K562 (cell line): ENCODE measurements around the gene ADAMTS15. TPM values are rescaled to one million over a fixed set of nuclear protein-coding genes. Genes with fewer than 3 reads are reported as not detected.

Experiments used
- polyA plus RNA-seq, 8 experiments: library from polyadenylated mRNA; depleted of rRNA in 4 of 8; stranded (reverse) in 5 of 8; unstranded in 3 of 8; fragments of >200 nt; fragmentation: Nextera tagmentation in 2 of 8; fragmentation: Illumina TruSeq in 1 of 8; extraction: Ambion mirVana in 2 of 8; extraction: Trizol in 1 of 8; gene quantifications; 2 replicates each; pipeline versions ENCODE4 v1.2.1 to v1.2.3, GENCODE V29; 2011 to 2014; ENCODE audit warnings: inconsistent platforms in 1 of 8, missing spikeins in 1 of 8
- total RNA-seq, 7 experiments: library from RNA; depleted of rRNA in 6 of 7; stranded (reverse); fragments of >200 nt in 6 of 7; fragmentation: Illumina TruSeq in 2 of 7; extraction: Trizol in 2 of 7; gene quantifications; 2 replicates each; pipeline versions ENCODE4 v1.2.1 to v1.2.3, GENCODE V29; 2011 to 2021; ENCODE audit warnings: low replicate concordance in 1 of 7

The ADAMTS15 gene
- total and polyA plus RNA-seq, 9 of the 15 experiments (the other 6 are each of a cell fraction or from before 2014, with no cell fraction given) = 0.04 TPM; not detected in 8

Other genes with a start within 250 kb of the ADAMTS15 start
- gene ZBTB44, start 133.7 kb upstream of the ADAMTS15 start, total RNA-seq (2014; rRNA removed) = 10.1 and 16.6 TPM in 2 replicates
- 26.7 and 28.6 TPM in 2 replicates for gene ZBTB44, start 133.7 kb upstream of the ADAMTS15 start, total RNA-seq (2014; rRNA removed; fragmentation: Illumina TruSeq; extraction: Trizol)
- 23.1 and 23.8 TPM in 2 replicates for gene ZBTB44, start 133.7 kb upstream of the ADAMTS15 start, total RNA-seq (2015; rRNA removed; fragmentation: Illumina TruSeq; extraction: Trizol)
- gene ZBTB44, start 133.7 kb upstream of the ADAMTS15 start, total RNA-seq (2021) = 26.7 and 27.1 TPM in 2 replicates
- gene ZBTB44, start 133.7 kb upstream of the ADAMTS15 start, polyA plus RNA-seq (2011; rRNA removed) = 17.2 and 27.1 TPM in 2 replicates
- 16.4 and 17.3 TPM in 2 replicates for gene ZBTB44, start 133.7 kb upstream of the ADAMTS15 start, polyA plus RNA-seq (2014; fragmentation: Illumina TruSeq; extraction: Trizol)
- 1 to 10 TPM; 4.7 to 8.3 TPM for gene ZBTB44, start 133.7 kb upstream of the ADAMTS15 start, polyA plus RNA-seq (2014; fragmentation: Nextera tagmentation; extraction: Ambion mirVana)
- gene ZBTB44, start 133.7 kb upstream of the ADAMTS15 start, polyA plus RNA-seq (2014; rRNA removed) = 12.1 and 12.3 TPM in 2 replicates
- not detected in 2 replicates for gene ADAMTS8, start 20.0 kb upstream of the ADAMTS15 start, total RNA-seq (2014; rRNA removed)
- not detected in 2 replicates for gene ADAMTS8, start 20.0 kb upstream of the ADAMTS15 start, total RNA-seq (2014; rRNA removed; fragmentation: Illumina TruSeq; extraction: Trizol)
- gene ADAMTS8, start 20.0 kb upstream of the ADAMTS15 start, total RNA-seq (2015; rRNA removed; fragmentation: Illumina TruSeq; extraction: Trizol) = not detected in 2 replicates
- gene ADAMTS8, start 20.0 kb upstream of the ADAMTS15 start, total RNA-seq (2021) = not detected in 2 replicates
- not detected in 2 replicates for gene ADAMTS8, start 20.0 kb upstream of the ADAMTS15 start, polyA plus RNA-seq (2011; rRNA removed)
- not detected in 2 replicates for gene ADAMTS8, start 20.0 kb upstream of the ADAMTS15 start, polyA plus RNA-seq (2014; fragmentation: Illumina TruSeq; extraction: Trizol)
- not detected for gene ADAMTS8, start 20.0 kb upstream of the ADAMTS15 start, polyA plus RNA-seq (2014; fragmentation: Nextera tagmentation; extraction: Ambion mirVana)
- gene ADAMTS8, start 20.0 kb upstream of the ADAMTS15 start, polyA plus RNA-seq (2014; rRNA removed) = not detected in 2 replicates